ENCODE data around the gene MAS1L. TPM values are rescaled to one million over a fixed set of nuclear protein-coding genes. Genes with fewer than 3 reads are reported as not detected.
"Not testable (repeated sequence)": the region's sequence is repeated elsewhere in the genome, so short reads cannot be mapped to it uniquely, and the experiment has no call there.

MAS1L gene
- polyA plus RNA-seq, 3 donors: not detected

- intact Hi-C loops (cut with micrococcal nuclease): no loop called here
- no peak overlapping the region for H3K4me2 ChIP-seq (replicated peaks; ENCODE audit: extremely low read depth, low read length, poor library complexity, severe bottlenecking)
- no peak overlapping the region for H3K27ac Mint-ChIP-seq
- H3K36me3 ChIP-seq (replicated peaks in 1 of 2; ENCODE audit: control insufficient read depth in 1 of 2, insufficient read depth in 2 of 2, low read length in 2 of 2): no peaks in the 10 kb centered on the region
- no peaks in the 10 kb centered on the region for H3K27me3 ChIP-seq (ENCODE audit: control insufficient read depth in 2 of 2, insufficient read depth in 2 of 2, low read length in 2 of 2)
- H4K20me1 ChIP-seq (ENCODE audit: insufficient read depth, low read length): no peaks in the 10 kb centered on the region
- H3K27me3 Mint-ChIP-seq (ENCODE audit: low read depth in 3 of 3): peaks cover 0 to 2% (median 2%) of the 10 kb centered on the region in 3 donors
- no peaks in the 10 kb centered on the region for H3K4me1 Mint-ChIP-seq
- no CpG with 5 or more reads among the region's 1 CpG for WGBS (ENCODE audit: insufficient coverage)
- H3K4me1 ChIP-seq (ENCODE audit: control insufficient read depth in 1 of 2, insufficient read depth in 2 of 2, low read length in 2 of 2): no peaks in the 10 kb centered on the region
- peaks cover 0 to 3% of the 10 kb centered on the region in 2 donors for H3K9me3 ChIP-seq (replicated peaks in 1 of 2; ENCODE audit: control insufficient read depth in 1 of 2, insufficient read depth in 1 of 2, low read length in 2 of 2)
- H3K4me3 ChIP-seq (replicated peaks in 1 of 3; ENCODE audit: low read depth in 2 of 3, low read length in 3 of 3): no peak overlapping the region
- no peak overlapping the region for H3K27ac ChIP-seq (ENCODE audit: low read depth in 1 of 2, low read length in 2 of 2)
- no peaks in the 10 kb centered on the region for H3K36me3 Mint-ChIP-seq
- TF ChIP-seq, protein P1, sequence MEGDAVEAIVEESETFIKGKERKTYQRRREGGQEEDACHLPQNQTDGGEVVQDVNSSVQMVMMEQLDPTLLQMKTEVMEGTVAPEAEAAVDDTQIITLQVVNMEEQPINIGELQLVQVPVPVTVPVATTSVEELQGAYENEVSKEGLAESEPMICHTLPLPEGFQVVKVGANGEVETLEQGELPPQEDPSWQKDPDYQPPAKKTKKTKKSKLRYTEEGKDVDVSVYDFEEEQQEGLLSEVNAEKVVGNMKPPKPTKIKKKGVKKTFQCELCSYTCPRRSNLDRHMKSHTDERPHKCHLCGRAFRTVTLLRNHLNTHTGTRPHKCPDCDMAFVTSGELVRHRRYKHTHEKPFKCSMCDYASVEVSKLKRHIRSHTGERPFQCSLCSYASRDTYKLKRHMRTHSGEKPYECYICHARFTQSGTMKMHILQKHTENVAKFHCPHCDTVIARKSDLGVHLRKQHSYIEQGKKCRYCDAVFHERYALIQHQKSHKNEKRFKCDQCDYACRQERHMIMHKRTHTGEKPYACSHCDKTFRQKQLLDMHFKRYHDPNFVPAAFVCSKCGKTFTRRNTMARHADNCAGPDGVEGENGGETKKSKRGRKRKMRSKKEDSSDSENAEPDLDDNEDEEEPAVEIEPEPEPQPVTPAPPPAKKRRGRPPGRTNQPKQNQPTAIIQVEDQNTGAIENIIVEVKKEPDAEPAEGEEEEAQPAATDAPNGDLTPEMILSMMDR (IDR thresholded peaks at IDR 0.05): no peak
- no peaks in the 10 kb centered on the region for H3K79me2 ChIP-seq (ENCODE audit: insufficient read depth, low read length)
- H3K9ac ChIP-seq (ENCODE audit: insufficient read depth, low read length, poor library complexity, severe bottlenecking): no peak overlapping the region
- no peak for DNase-seq
- H3K9me3 Mint-ChIP-seq: peaks cover 3 to 21% (median 11%) of the 10 kb centered on the region in 7 donors
- no peak overlapping the region for H3K4me3 Mint-ChIP-seq
- H2AFZ ChIP-seq (ENCODE audit: insufficient read depth, low read depth, low read length, poor library complexity, severe bottlenecking): no peak overlapping the region
Measured at GRCh38 chr6:29447670-29448069, 40.1 kb downstream of the MAS1L start.

DNA sequence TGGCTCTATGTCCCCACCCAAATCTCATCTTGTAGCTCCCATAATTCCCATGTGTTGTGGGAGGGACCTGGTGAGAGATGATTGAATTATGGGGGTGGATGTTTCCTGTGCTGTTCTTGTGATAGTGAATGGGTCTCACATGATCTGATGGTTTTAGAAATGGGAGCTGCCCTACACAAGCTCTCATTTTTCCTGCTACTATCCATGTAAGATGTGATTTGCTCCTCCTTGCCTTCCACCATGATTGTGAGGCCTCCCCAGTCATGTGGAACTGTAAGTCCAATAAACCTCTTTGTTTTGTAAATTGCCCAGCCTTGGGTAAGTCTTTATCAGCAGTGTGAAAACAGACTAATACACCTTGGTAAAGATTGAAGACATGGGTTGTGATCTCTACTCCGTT lies 43.7 kb downstream of the MAS1L start:
- H2AFZ ChIP-seq (ENCODE audit: insufficient read depth, low read depth, low read length, poor library complexity, severe bottlenecking); H3K36me3 ChIP-seq (replicated peaks in 1 of 2; ENCODE audit: control insufficient read depth in 1 of 2, insufficient read depth in 2 of 2, low read length in 2 of 2); H3K36me3 Mint-ChIP-seq; H3K27ac Mint-ChIP-seq; H3K9me3 ChIP-seq (replicated peaks in 1 of 2; ENCODE audit: control insufficient read depth in 1 of 2, insufficient read depth in 1 of 2, low read length in 2 of 2); DNase-seq; H3K27me3 ChIP-seq (ENCODE audit: control insufficient read depth in 2 of 2, insufficient read depth in 2 of 2, low read length in 2 of 2); H3K4me3 ChIP-seq (replicated peaks in 1 of 3; ENCODE audit: low read depth in 2 of 3, low read length in 3 of 3); H4K20me1 ChIP-seq (ENCODE audit: insufficient read depth, low read length); intact Hi-C loops (cut with micrococcal nuclease); H3K79me2 ChIP-seq (ENCODE audit: insufficient read depth, low read length); H3K4me2 ChIP-seq (replicated peaks; ENCODE audit: extremely low read depth, low read length, poor library complexity, severe bottlenecking); H3K4me1 Mint-ChIP-seq; H3K27ac ChIP-seq (ENCODE audit: low read depth in 1 of 2, low read length in 2 of 2); H3K9ac ChIP-seq (ENCODE audit: insufficient read depth, low read length, poor library complexity, severe bottlenecking); H3K27me3 Mint-ChIP-seq (ENCODE audit: low read depth in 3 of 3); H3K4me1 ChIP-seq (ENCODE audit: control insufficient read depth in 1 of 2, insufficient read depth in 2 of 2, low read length in 2 of 2); H3K4me3 Mint-ChIP-seq: not testable (repeated sequence)
- no CpG with 5 or more reads among the region's 1 CpG for WGBS (ENCODE audit: insufficient coverage)
- H3K9me3 Mint-ChIP-seq: peaks cover 8 to 19% (median 13%) of the 10 kb centered on the region in 7 donors
